Raji (cell line): ENCODE measurements around the gene STK11IP.

Source experiments
- POLR2A ChIP-seq: IDR thresholded peaks from 2 replicates; pipeline ENCODE4 v1.6.1; 2011; ENCODE audit warnings: low read depth, low read length, control low read depth; ENCODE audit not compliant: insufficient read depth

The STK11IP gene

GRCh38 chr2:219596954-219597551 lies 604 bp upstream of the STK11IP start:
- no peak for TF ChIP-seq POLR2A

GRCh38 chr2:219598308-219599078 lies 836 bp downstream of the STK11IP start:
- TF ChIP-seq POLR2A, result no peak

- no peak for TF ChIP-seq POLR2A
Measured at GRCh38 chr2:219603771-219604170, 6.1 kb downstream of the STK11IP start.

GRCh38 chr2:219605607-219605954 lies 7.9 kb downstream of the STK11IP start:
- no peak for TF ChIP-seq POLR2A

GRCh38 chr2:219607931-219608330 lies 10.3 kb downstream of the STK11IP start:
- no peak for TF ChIP-seq POLR2A

- no peak for TF ChIP-seq POLR2A
Measured at GRCh38 chr2:219608399-219608964, 10.8 kb downstream of the STK11IP start.

GRCh38 chr2:219609149-219609750 lies 11.6 kb downstream of the STK11IP start:
- TF ChIP-seq POLR2A, result no peak

GRCh38 chr2:219611306-219611705 lies 13.6 kb downstream of the STK11IP start:
- TF ChIP-seq POLR2A, result no peak

- TF ChIP-seq POLR2A, result no peak
Measured at GRCh38 chr2:219611866-219612576, 14.4 kb downstream of the STK11IP start.

- TF ChIP-seq POLR2A, result no peak
Measured at GRCh38 chr2:219612577-219613286, 15.1 kb downstream of the STK11IP start.

GRCh38 chr2:219613461-219614070 lies 15.9 kb downstream of the STK11IP start:
- TF ChIP-seq POLR2A, result no peak

- TF ChIP-seq POLR2A, result no peak
Measured at GRCh38 chr2:219614076-219614860, 16.6 kb downstream of the STK11IP start.

- no peak for TF ChIP-seq POLR2A
Measured at GRCh38 chr2:219615036-219615435, 17.4 kb downstream of the STK11IP start.

GRCh38 chr2:219615894-219616293 lies 18.2 kb downstream of the STK11IP start:
- TF ChIP-seq POLR2A, result no peak

GRCh38 chr2:219616550-219616949 lies 18.9 kb downstream of the STK11IP start:
- no peak for TF ChIP-seq POLR2A
